ENCODE data around the gene UXS1. TPM values are rescaled to one million over a fixed set of nuclear protein-coding genes. Genes with fewer than 3 reads are reported as not detected.
A peak's percentile ranks its signal among the peaks of the same experiment; 100 is the strongest.

UXS1 gene
- polyA plus RNA-seq, 1 donor from 2014 or later, result 19.7 TPM

DNA sequence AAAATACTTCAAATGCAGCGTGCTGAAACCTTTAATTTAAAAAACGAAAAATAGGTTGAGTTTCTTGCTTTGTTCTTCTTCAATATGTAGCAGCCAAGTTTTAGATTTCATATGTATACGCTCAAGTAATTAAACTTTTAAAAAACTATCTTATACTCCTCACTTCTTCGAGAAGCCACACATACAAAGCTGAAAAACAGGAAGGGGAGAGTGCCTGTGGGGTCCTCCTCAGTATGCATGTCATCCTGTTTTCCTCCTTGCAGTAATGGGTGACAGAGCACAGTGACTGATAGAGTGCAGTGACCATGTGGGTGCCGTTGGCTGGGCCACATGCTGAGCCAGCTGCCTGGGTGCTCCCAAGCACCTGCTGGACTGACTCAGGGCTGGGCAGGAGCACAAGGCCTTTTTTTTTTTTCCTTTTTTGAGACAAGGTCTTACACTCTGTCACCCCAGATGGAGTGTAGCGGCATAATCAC lies 33.3 kb downstream of the UXS1 start:
- peaks cover 0 to under 1% (median 0%) of the 10 kb centered on the region in 3 donors for H3K9me3 Mint-ChIP-seq
- peak overlapping the region; percentile 78 to 92 (median 84) for H3K4me3 Mint-ChIP-seq
- no peaks in the 10 kb centered on the region for H3K27me3 Mint-ChIP-seq
- peak overlapping the region; percentile 45 to 93 (median 90) for H3K27ac Mint-ChIP-seq
- peaks cover 14% of the 10 kb centered on the region for H3K36me3 Mint-ChIP-seq
- H3K4me1 Mint-ChIP-seq, result peaks cover 26 to 31% (median 28%) of the 10 kb centered on the region in 3 donors

DNA sequence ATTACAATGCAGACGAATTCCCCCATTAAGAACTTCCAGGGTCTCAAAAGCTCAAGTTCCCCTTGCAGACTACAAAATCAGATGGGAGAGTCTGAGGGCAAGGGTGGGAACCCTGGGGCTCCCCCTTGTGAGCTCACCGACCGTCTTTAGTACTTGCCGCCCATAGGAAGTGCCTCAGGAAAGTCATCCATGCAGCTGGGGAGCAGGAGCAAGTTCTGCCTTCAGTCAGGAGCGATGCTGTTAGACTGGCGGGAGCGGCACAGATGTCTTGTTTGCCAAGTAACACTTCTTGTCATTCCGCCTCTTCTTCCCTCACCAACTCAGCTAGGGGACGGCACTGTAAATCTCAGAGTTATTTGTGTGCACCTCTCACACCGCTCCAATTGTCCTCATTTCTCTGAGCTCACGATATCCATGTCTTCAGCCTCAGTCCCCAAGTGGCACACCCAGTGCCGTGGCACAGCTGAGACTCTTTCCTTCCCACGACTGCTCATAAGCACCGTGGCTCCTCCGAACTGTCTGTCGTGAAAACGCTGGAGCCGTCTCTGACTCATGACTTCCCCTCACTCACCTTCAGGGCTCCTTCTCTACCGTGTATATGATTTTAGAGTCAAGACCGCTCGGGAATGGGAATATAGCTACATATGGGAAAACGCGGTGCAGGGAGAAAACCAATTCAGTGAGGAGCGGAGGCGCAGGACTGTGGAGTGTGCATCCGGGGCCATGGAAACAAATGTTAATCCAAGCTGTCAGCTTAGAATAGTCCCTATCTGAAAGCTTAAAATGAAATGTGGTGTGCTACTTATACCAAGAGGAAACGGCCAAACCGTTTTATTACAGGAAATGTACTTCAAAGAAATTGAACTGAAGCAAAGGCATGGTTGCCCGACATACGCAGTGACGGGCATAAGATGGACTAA lies 34.0 kb downstream of the UXS1 start:
- peak overlapping the region; percentile 78 to 92 (median 84) for H3K4me3 Mint-ChIP-seq
- peaks cover 0 to 8% (median under 1%) of the 10 kb centered on the region in 3 donors for H3K9me3 Mint-ChIP-seq
- peak overlapping the region; percentile 45 to 93 (median 90) for H3K27ac Mint-ChIP-seq
- peaks cover 17% of the 10 kb centered on the region for H3K36me3 Mint-ChIP-seq
- peaks cover 25 to 31% (median 28%) of the 10 kb centered on the region in 3 donors for H3K4me1 Mint-ChIP-seq
- H3K27me3 Mint-ChIP-seq, result no peaks in the 10 kb centered on the region

DNA sequence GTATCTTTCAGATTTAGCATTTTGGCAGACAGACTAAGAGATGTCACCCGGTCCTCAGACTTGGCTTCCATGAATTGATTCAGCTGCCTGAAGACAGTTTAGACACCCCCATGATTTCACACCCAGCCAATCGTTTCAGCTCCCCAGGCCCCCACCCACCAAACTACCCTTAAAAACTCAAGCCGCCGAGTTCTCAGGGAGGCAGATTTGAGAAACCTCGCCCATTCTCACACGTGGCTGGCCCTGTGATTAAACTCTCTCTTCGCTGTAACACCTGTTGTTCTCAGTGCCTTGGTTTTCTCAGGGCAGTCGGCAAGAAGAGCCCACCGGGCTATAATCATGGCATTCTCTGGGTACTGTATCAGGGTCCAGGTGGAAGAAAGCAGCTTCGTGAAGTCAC lies 35.2 kb downstream of the UXS1 start:
- Mint-ChIP-seq H3K4me3 (peak overlapping the region in 1 of 4 donors; percentile 41), H3K4me1 (peaks cover 16 to 21% (median 16%) of the 10 kb centered on the region in 3 donors), H3K27me3 (no peaks in the 10 kb centered on the region), H3K36me3 (peaks cover 22% of the 10 kb centered on the region), H3K27ac (peak overlapping the region in 1 of 3 donors; percentile 59), H3K9me3 (peaks cover 0 to 18% (median 3%) of the 10 kb centered on the region in 3 donors)

DNA sequence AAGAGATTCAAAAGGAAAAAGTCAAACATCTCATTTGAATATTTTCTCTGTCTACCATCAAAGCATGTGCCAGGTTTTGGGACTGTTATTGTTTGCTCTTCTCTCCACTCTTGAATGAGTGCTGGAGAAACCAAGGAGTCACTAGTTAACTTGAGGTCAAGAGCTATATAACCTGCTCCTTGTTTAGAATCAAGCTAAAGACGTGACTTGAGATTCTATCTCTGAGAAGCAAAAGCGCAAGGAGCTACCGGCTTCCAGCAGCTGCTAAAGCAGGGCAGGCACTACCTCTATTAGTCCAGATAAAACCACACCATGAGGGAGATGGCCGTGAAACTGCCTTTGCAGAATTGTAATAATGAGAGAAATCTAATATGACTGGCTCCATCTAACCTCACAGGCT lies 36.0 kb downstream of the UXS1 start:
- H3K4me3 Mint-ChIP-seq, result no peak overlapping the region
- H3K27ac Mint-ChIP-seq, result no peak overlapping the region
- peaks cover 0 to 25% (median 5%) of the 10 kb centered on the region in 3 donors for H3K9me3 Mint-ChIP-seq
- H3K36me3 Mint-ChIP-seq, result peaks cover 19% of the 10 kb centered on the region
- H3K27me3 Mint-ChIP-seq, result no peaks in the 10 kb centered on the region
- H3K4me1 Mint-ChIP-seq, result peaks cover 16 to 20% (median 16%) of the 10 kb centered on the region in 3 donors

DNA sequence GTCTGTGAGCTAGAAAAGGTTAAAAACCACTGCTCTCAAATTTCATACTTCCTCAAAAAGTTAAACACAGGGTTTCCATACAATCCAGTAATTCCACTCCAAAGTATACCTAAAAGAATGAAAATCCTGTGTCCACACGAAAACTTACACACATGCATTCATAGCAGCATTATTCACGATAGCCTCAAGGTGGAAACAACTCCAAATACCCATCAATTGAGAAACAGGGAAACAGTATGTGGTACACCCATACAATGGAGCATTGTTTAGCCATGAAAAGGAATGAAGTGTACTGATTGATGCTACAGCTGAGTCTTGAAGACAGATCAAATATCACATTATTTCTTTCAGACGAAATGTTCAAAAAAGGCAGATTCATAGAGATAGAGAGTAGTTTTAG lies 36.7 kb downstream of the UXS1 start:
- Mint-ChIP-seq H3K36me3 (peaks cover 22% of the 10 kb centered on the region), H3K27me3 (no peaks in the 10 kb centered on the region), H3K4me1 (peaks cover 16 to 20% (median 16%) of the 10 kb centered on the region in 3 donors), H3K27ac (no peak overlapping the region), H3K9me3 (peaks cover 0 to 29% (median 8%) of the 10 kb centered on the region in 3 donors), H3K4me3 (no peak overlapping the region)

DNA sequence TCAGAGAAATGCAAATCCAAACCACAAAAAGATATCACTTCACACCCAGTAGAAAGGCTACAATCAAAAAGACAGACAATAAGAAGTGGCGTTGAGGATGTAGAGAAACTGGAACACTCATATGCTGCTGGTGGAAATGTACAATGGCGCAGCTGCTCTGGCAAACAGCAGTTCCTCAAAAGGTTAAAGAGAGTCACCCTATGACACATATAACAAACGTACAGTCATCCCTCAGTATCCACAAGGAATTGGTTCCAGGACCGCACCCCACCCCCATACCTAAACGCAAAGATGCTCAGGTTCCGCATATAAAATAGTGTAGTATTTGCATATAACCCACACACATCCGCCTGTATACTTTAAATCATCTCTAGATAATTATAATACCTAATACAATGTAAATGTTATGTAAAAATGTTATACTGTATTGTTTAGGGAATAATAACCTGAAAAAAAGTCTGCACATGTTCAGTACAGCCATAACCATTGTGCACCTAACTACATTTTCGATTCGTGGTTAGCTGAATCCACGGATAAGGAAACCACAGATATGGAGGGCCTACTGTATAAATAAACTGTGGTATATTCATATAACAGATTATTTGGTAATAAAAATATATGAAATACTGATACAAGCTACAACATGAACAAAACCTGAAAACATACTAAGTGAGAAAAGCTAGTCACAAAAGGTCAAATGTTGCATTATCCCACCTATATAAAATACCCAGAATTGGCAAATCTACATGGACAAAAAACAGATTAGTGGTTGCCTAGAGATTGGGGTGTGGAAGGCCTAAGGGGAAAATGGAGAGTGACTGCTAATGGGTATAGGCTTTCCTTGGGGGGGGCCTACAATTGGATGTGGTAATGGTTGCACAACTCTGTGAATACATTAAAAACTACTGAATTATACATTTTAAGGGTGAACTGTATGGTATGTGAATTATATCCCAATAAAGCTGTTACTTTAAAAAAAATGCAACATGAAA lies 37.5 kb downstream of the UXS1 start:
- peaks cover 22% of the 10 kb centered on the region for H3K36me3 Mint-ChIP-seq
- H3K9me3 Mint-ChIP-seq, result peaks cover 0 to 29% (median 8%) of the 10 kb centered on the region in 3 donors
- peaks cover 16% of the 10 kb centered on the region in 3 donors for H3K4me1 Mint-ChIP-seq
- no peak overlapping the region for H3K4me3 Mint-ChIP-seq
- peak overlapping the region in 1 of 3 donors; percentile 31 for H3K27ac Mint-ChIP-seq
- no peaks in the 10 kb centered on the region for H3K27me3 Mint-ChIP-seq

DNA sequence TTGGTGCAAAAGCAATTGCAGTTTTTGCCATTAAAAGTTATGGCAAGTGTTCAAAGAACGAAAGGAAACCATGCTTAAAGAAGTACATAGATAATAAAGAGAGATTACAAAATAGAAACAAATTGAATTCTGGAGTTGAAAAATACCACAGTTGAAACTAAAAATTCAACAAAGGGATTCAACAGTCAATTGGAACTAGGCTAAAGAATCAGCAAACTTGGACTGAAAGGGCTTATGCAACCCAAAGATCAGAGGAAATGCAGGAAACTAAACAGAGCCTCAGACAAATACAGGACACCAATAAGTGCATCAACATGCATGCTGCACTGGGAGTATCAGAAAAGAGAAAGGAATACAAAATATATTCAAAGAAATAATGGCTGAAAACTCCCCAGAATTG lies 40.3 kb downstream of the UXS1 start:
- Mint-ChIP-seq H3K4me1 (peaks cover 0 to 6% (median 4%) of the 10 kb centered on the region in 3 donors), H3K4me3 (no peak overlapping the region), H3K36me3 (peaks cover 37% of the 10 kb centered on the region), H3K27ac (no peak overlapping the region), H3K9me3 (peaks cover 0 to 29% (median 8%) of the 10 kb centered on the region in 3 donors), H3K27me3 (no peaks in the 10 kb centered on the region)

DNA sequence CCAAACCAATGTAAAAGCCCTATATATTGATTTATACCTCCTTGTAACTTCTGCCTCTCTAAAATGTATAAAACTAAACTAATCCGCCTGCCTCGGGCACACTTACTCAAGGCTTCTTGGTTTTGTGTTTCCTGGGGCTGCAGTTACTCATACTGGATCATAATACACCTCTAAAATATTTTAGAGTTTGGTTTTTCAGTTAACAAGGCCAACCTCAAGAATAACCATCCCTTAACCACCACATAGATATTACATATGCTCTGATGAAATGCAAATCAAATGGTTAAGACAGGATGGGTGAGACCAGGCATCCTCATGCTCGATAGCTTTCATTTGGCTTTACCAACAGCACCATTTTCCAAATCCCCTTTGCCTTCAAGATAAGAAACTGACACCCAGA lies 46.4 kb downstream of the UXS1 start:
- Mint-ChIP-seq H3K27me3 (no peaks in the 10 kb centered on the region), H3K36me3 (peaks cover 32% of the 10 kb centered on the region), H3K4me3 (peak overlapping the region in 2 of 4 donors; percentile 10 to 73), H3K9me3 (peaks cover 0 to 2% (median under 1%) of the 10 kb centered on the region in 3 donors), H3K27ac (peak overlapping the region in 2 of 3 donors; percentile 21 to 34), H3K4me1 (peaks cover 12 to 23% (median 23%) of the 10 kb centered on the region in 3 donors)

DNA sequence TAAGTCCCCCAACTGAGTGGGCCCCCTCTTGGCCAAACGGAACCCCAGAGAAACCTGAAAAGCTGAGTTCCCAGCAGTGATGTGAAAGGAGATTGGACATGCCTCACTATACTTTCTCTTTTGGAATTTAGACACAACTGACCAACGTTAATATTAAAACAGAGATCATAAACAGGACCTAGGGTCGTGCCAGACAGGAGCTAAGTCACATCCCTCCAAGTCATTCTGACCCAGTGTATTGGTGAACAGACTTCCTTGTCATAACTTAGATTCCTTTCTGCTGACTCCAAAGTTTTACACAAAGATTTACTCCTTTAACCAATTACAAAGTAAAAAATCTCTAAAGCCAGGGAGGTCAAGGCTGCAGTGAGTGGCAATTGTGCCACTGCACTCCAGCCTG lies 46.9 kb downstream of the UXS1 start:
- peaks cover 12 to 27% (median 23%) of the 10 kb centered on the region in 3 donors for H3K4me1 Mint-ChIP-seq
- H3K4me3 Mint-ChIP-seq, result no peak overlapping the region
- peak overlapping the region in 1 of 3 donors; percentile 21 for H3K27ac Mint-ChIP-seq
- H3K9me3 Mint-ChIP-seq, result peaks cover 0 to 2% (median 0%) of the 10 kb centered on the region in 3 donors
- no peaks in the 10 kb centered on the region for H3K27me3 Mint-ChIP-seq
- peaks cover 36% of the 10 kb centered on the region for H3K36me3 Mint-ChIP-seq

DNA sequence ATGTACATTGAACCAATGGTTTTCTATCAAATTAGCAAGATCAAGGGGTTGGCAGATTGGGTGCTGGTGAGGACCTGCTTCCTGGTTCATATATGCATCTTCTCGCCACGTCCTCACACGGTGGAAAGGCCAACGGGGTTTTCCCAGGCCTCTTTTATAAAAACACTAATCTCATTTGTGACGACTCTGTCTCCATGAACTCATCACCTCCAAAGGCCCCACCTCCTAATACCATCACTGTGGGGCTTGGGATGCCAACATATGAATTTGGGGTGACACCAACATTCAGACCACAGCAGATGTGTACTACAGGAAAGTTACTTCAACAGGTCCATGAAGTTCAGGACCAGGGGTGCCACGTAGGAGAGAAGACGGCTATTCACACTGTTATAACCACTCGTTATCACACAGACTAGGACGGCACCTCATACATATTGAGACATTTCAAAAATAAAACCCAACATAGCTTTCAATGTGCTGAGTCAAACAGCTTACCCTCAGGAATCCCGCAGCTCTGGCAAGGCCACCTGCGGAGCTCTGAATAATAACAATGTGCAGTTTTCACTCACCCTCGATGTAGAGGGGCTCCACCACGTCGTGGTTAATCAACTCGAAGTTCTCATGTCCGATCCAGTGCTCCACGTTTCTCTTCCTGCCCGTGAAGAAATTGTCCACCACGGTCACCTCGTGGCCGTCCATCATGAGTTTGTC lies 49.3 kb downstream of the UXS1 start:
- H3K4me3 Mint-ChIP-seq, result peak overlapping the region in 1 of 4 donors; percentile 25
- peak overlapping the region in 2 of 3 donors; percentile 50 to 61 for H3K27ac Mint-ChIP-seq
- no peaks in the 10 kb centered on the region for H3K27me3 Mint-ChIP-seq
- peaks cover 12 to 37% (median 31%) of the 10 kb centered on the region in 3 donors for H3K4me1 Mint-ChIP-seq
- peaks cover 31% of the 10 kb centered on the region for H3K36me3 Mint-ChIP-seq
- H3K9me3 Mint-ChIP-seq, result peaks cover 0 to 2% (median 0%) of the 10 kb centered on the region in 3 donors

DNA sequence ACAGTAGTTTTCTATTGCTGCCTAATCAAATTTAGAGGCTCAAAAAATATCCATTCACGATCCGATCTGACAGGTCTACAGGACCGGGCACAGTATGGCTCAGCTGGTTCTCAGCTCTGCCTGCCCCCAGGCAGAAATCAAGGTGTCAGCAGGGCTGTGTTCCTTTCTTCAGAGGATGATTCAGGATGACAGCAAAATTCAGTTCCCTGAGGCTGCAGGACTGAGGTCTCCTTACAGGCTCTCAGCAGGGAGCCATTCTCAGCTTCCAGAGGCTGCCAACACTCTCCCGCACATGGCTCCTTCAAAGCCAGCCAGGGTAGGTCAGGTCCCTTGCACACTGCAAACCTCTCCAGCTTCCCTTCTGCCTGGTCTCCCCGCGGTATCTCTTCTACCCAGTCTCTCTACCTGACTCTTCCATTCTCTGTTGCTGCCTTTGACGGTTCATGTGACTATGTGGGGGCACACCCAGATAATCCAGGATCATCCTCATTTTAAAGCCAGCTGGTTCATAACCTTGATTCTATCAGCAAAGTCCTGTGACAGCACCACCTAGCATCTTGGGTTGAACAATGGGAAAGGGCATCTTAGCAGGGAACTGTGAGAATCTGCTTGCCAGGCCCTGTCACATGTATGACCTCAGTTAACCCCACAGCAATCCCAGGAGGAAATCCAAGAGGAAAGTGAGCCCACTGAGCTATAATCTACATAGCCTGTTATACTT lies 50.4 kb downstream of the UXS1 start:
- Mint-ChIP-seq H3K27ac (no peak overlapping the region), H3K9me3 (peaks cover 0 to 2% (median 0%) of the 10 kb centered on the region in 3 donors), H3K27me3 (no peaks in the 10 kb centered on the region), H3K4me1 (peaks cover 12 to 44% (median 31%) of the 10 kb centered on the region in 3 donors), H3K4me3 (no peak overlapping the region), H3K36me3 (peaks cover 30% of the 10 kb centered on the region)

DNA sequence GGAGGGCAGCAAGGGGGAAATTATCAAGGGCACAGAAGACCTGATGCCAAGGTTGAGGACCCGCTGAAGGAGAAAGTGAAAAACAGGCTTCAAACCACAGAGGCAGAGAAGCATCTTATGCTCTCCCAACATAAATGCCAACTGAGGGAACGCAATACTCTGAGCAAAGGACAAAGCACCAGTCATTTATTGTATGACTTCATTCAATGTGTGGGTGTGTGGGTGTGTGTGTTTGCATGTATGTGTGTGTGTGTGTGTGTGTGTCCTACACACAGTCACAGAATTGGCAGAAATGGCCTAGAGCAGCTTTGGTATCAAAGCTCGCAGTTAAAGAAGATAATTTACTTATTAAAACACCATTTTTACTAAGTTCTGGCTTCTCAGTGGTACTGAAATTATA lies 51.4 kb downstream of the UXS1 start:
- Mint-ChIP-seq H3K9me3 (peaks cover 0 to 2% (median 0%) of the 10 kb centered on the region in 3 donors), H3K27ac (no peak overlapping the region), H3K4me1 (peaks cover 8 to 38% (median 29%) of the 10 kb centered on the region in 3 donors), H3K27me3 (no peaks in the 10 kb centered on the region), H3K4me3 (no peak overlapping the region), H3K36me3 (peaks cover 31% of the 10 kb centered on the region)

DNA sequence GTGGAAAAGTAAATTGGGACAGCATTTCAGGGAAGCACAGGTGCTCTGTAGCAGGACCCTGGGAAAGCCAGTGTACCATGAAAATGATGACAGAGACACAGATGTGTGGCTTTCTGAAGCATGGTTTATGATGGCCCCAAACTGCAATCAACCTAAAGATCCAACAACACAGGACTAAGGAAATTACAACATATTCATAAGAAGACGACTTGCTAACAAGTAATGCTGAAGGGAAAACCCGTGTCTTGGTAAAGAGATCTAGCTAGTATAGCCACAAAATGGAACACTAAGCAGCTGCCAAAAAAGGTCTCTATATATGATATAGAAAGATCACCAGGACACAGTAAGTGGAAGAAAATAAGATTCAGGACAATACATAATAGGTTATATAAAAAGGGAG lies 53.2 kb downstream of the UXS1 start:
- H3K36me3 Mint-ChIP-seq, result peaks cover 31% of the 10 kb centered on the region
- no peak overlapping the region for H3K4me3 Mint-ChIP-seq
- peaks cover 3 to 30% (median 24%) of the 10 kb centered on the region in 3 donors for H3K4me1 Mint-ChIP-seq
- H3K9me3 Mint-ChIP-seq, result peaks cover 0 to 2% (median 0%) of the 10 kb centered on the region in 3 donors
- H3K27ac Mint-ChIP-seq, result no peak overlapping the region
- H3K27me3 Mint-ChIP-seq, result no peaks in the 10 kb centered on the region
